COR-L47 (cell line): ENCODE data around the gene CHST15.
"Not testable (repeated sequence)": the region's sequence is repeated elsewhere in the genome, so short reads cannot be mapped to it uniquely, and the experiment has no call there.

Source experiments
- DNase-seq: peaks from one replicate; lab custom pipeline; 2025; lab: John Stamatoyannopoulos, UW

CHST15 gene

GRCh38 chr10:124045276-124045675 lies 48.1 kb downstream of the CHST15 start:
- no peak for DNase-seq

GRCh38 chr10:124044143-124044862 lies 49.1 kb downstream of the CHST15 start:
- DNase-seq, result no peak

- no peak for DNase-seq
These were observed 49.9 kb downstream of the CHST15 start for GRCh38 chr10:124043310-124044142.

DNA sequence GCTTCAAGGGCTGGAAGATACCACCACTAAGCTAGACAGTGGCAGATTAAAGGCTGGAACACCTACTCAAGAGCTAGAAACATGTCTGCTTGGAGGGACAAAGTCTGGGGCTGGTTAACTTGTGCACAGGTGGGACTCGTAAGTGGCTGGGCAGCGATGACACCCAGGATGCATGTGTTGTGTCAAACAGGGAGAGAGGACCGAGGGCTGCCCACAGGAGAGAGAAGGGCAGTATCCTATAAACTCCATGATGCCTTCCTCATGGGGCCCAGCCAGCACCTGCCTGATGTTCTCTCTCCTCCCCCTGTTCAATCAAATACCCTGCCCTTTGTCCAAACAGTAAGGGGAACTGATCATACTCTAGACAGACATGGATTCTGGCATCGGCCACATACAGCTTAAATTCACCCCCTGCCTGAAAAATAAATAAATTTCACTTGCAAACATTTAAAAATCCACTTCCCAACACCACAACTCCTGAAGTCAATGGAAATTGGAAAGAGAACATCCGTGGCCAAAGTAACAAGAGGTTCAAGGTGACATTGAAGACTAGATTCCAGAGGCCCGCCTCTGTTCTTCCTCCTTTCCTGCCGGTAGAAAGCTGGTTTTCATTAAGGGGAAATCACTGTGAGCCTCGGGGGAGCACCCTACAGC lies 50.6 kb downstream of the CHST15 start:
- DNase-seq, result no peak

DNA sequence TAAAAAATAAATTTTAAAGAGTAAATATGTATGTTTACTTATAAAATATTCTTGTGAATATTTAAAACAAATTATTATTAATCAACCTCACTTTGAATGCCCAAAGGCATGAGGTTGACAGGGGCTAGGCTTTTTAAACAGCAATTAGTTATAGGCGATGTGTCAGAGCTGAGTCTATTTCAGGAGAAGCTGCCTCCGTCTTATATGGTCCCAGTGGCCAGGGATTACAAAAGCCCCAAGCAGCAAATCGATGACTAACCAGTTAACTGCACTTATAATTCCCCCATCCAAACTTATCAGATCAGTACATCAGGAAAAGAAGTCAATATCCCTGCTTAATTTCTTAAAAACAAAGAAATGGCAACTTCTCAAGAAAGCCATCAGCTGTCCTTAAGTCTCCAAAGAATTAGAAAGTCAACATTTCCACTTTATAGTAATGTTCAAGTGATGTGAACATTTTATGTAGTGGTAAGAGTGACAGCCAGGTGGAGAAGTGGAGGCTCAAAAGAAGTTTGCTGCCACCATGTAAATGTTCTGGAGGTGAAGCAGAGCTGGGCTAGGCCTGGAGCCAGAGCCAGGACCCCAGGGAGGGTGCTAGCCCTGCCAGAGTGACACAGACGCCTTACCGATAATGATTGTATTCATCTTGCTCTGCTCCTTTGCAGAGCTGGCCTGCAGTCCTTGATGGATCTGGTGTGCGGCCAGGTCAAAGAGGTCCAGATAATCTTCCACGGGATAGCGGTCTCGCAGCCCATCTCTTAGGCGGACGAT lies 51.5 kb downstream of the CHST15 start:
- no peak for DNase-seq

- no peak for DNase-seq
These were observed 52.8 kb downstream of the CHST15 start for GRCh38 chr10:124040451-124041188.

DNA sequence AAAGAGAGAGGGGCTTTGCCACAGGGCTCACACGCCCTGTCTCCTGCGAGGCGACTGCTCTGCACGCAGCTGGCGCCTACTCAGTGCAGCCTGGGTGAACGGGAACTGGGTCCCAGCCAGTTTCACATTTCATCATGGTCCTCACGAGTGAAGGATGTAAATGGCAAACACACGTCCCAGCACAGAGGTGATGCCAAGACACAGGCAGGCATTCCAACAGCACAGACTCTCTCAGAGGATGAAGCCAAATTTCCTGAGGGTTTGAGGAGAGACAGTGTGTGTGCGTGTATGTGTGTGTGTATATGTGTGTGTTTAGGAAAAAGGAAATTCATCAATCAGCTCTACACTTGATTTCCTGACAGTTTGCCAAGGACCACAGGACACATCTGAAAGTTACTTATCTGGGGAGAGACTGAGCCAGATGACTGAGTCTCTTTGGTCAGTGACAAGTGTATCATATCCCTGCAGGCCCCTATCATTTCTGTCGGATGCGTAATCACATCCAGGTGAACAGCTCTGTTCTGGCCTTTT lies 53.9 kb downstream of the CHST15 start:
- DNase-seq, result no peak

- no peak for DNase-seq
These were observed 55.6 kb downstream of the CHST15 start for GRCh38 chr10:124037784-124038183.

DNA sequence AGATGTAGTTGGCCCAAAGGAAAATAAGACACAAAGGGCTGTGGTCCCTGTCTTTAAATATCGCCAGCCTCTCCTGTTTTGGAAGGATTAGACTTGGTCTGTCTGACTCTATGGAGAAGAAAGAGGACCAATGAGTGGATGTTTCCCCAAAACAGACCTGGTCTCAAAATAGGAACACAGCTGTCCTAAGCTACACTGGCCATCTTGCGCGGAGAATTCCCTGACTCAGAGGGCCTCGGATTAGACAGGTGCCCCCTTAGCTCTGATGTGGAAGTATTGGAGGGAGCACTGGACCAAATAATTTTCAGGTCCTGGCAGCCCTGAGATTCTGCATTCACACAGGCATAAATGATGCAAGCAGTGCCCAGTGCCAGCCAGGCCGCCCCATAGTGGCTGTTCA lies 56.1 kb downstream of the CHST15 start:
- no peak for DNase-seq

DNA sequence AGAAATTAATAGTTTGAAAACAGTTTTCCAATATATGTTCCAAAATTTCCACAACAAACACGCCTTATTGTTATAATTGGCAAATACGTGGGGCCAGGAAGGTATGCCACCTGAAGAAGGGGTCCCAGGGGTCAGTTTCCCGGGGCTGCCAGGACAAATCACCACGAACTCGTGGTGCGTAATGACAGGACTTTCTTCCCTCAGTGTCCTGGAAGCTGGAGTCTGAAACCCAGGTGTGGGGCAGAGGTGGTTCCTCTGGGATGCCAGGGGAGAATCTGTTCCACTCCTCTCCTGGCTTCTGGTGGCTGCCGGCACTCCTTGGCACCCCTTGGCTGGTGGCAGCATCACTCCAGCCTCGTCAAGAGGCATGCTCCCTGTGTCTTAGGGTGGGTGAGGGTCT lies 56.7 kb downstream of the CHST15 start:
- DNase-seq, result no peak

DNA sequence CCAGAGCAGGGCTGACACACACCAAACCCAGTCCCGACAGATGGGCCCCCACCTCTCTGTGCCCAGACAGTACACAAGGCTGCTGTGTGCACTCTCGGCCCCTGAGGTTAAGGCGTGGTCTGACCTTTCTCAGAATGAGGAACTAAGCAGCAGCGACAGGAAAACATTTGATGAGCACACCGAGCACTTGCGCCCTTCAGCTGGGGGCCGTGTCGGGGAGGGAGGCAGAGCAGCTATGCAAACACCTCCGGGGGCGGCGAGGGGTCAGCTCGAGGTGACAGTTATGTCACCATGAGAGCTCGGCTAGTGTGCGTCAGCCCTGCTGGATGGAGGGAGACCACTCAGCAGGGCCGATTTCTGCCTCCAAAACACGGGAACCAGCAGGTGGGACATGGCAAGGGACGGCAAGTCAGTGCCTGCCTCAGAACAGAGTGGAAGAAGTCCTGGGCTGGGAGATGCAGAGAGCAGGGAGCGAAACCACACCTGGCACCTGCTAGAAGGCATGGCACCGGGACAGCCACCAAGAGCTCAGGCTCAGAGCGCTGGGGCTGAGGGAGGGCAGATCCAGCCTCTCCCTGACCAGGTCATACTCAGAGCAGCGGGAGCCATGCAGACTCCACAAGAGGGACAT lies 57.4 kb downstream of the CHST15 start:
- no peak for DNase-seq

GRCh38 chr10:124035306-124035927 lies 58.0 kb downstream of the CHST15 start:
- no peak for DNase-seq

DNA sequence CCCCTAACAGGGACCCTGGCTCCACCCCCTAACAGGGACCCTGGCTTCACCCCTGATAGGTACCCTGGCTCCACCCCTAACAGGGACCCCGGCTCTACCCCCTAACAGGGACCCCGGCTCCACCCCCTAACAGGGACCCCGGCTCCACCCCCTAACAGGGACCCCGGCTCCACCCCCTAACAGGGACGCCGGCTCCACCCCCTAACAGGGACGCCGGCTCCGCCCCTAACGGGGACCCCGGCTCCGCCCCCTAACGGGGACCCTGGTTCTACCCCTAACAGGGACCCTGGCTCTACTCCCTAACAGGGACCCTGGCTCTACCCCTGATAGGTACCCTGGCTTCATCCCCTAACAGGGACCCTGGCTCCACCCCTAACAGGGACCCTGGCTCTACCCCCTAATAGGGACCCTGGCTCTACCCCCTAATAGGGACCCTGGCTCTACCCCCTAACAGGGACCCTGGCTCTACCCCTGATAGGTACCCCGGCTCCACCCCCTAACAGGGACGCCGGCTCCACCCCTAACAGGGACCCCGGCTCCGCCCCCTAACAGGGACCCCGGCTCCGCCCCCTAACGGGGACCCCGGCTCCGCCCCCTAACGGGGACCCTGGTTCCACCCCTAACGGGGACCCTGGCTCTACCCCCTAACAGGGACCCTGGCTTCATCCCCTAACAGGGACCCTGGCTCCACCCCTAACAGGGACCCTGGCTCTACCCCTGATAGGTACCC lies 58.7 kb downstream of the CHST15 start:
- not testable (repeated sequence) for DNase-seq

- no peak for DNase-seq
These were observed 59.5 kb downstream of the CHST15 start for GRCh38 chr10:124033887-124034218.

GRCh38 chr10:124032971-124033886 lies 60.2 kb downstream of the CHST15 start:
- DNase-seq, result no peak

DNA sequence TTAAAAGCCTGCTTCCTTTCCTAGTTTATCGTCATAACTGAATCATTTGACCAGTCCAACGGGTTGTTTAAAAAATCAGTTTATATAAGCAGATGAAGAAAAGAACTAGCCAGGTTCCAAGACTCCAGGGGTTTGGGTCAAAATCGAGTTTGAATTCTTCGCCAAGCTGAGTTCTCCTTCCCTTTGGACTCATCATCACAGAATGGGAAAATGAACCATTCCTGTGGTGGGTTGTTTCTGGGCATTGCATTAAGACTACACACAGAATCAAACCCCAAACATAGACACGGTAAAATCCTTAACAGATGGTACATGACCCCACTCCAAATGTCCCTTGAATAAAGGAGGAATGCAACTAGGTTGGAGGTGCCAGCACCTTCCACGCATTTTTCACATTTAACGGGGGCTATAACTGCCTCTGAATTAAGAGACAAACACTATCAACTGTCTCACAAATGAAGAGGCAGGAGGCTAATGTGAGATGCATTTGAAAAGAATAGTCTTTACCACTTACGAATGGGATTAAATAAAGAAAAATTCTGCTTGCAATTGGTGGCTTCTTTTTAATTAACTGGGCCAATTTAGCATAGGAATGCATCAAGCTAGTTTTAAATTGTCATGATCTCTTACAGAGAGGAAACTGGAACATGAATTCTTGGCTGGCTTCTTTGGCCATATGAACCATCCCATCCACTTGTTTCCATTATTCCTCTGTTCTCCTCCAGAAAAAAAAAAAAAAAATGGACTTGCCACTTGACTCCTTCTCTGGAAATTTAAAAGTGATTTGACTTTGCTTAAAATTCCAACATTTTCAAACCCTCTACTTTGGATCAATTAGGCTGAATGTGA lies 61.1 kb downstream of the CHST15 start:
- no peak for DNase-seq

DNA sequence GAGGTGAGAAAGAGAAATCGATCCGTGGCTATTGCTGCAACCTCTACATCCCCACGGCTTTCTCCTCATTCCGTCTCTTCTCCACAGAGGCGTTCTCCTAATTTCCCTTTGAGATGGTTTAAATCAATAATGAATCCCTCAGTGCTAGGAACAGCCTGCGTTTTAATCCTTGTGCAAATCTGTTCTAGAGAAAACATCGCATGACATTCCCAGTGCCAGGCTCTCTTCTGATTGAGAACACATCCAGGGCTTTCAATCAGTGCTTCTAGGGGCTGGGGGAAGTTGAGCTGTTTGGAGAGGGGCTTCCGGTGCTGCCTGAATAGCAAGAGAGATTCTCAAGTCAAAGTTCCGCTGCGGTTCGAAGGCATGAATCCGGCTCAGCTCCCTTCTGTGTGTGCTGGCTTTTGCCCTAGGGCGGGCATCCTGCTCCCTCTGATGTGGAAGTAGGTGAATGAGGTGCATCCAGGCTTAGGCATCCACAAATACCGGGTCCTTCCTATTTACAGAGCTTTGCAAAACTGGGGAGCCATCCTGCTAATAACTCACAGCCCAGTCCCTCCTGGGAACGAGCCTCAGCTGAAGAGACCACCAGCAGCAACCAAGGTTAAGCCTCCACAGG lies 62.8 kb downstream of the CHST15 start:
- no peak for DNase-seq
